Stimulated activated CD8-positive, alpha-beta memory T cell treated with anti-CD3 and anti-CD28 coated beads, Interleukin-4, amount 100 ng/mL, for 24 hours (primary cell): ENCODE results near the gene ATP10A.

ENCODE experiments used
- DNase-seq: peaks from one replicate; pipeline ENCODE4 v3.0.0-alpha.2; 2020; ENCODE audit warnings: low read depth

ATP10A gene

DNA sequence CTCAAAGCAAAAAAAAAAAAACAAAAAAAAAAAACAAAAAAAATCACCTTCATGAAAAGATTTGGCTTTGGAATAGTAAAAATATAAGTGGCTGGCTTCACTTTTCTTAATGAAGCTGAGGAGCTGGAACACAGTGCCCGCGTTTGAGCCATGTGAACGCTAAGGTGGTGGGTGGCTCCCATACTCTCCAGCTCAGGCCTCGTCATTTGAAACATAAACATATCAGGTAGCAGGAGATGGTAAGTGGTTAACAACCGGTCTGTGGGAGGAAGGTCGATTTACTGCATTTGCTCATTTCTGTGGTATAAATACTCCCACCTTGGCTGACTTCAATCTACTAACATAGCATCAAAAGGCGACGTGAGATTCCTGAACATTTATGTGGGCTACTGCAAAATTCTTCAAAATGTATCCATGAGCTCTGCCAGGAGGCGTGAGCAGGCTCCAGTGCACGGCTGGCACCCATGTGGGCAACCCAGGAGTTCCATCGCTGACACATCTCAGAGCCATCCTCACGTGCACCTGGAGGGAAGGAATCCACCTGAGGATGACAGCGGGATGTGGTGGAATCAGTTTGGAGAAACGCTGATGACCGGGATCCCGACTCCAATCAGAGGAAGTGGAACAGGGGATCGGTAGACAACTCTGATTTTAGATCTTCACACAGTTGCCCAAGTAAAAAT, 157.6 kb downstream of the ATP10A start:
- DNase-seq, result no peak

DNA sequence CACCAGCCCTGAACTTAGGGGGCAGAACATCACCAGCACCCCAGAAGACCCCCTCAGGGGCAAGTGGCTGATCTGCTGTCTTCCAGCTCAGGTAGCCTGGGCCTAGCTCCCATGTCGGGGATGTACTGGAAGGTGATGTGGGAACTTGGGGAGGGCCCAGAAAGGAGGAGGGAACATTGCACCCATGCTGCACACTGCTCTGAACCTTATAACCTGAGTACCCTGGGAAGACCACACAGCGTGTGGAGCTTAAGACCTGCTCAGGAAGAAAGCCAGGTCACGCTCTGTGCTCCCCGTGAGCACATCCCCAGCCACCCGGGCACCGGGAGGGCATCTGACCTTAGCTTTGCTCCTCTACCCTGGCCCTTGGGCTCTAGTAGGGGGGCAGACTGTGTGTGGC, 159.4 kb downstream of the ATP10A start:
- DNase-seq, result no peak

- DNase-seq, result no peak
These were observed 161.2 kb downstream of the ATP10A start for GRCh38 chr15:25701721-25702465.

DNA sequence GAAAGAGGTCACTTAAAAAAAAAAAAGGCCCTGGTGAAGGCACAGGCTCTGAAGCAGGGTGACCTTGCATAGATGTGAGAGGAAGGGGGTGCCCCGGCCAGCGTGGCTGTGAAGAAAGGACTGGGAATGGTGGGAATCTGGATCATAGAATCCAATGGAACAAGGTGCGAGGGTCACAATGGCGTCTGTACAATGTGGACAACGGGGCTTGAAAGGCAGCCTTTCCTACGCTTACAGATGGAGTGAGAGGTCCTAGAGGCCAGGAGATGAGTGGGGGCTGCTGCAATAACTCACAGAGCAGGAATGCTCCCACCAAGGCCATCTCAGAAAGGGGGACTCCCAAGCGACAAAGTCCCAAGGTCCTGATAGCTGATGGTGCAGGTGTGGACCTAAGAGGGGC, 162.2 kb downstream of the ATP10A start:
- DNase-seq, result no peak

- no peak for DNase-seq
These were observed 165.5 kb downstream of the ATP10A start for GRCh38 chr15:25697586-25697985.

- DNase-seq, result no peak
These were observed 167.0 kb downstream of the ATP10A start for GRCh38 chr15:25695875-25696760.

DNA sequence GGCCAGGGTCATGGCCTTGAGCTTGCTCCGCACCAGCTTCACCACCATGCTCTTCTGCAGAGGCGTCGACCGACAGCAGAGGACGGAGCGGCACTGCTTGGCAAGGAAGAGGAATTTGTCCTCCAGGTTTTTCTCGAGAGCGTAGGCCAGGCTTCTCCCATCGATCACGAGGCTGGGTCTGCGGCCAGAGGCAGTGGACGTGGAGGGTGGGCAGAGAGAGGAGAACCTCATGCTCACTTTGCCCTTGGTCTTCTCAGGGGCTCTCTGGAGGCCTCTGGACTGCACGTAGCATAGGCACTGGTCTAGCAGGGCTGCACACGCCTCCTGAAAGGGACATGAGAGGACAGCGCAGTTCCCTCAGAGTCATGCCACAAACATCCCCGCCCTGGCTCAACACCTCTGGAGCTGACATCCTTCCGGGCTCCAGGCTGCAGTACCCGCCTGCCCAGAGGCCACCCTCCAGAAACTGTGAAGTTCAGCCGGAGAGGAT, 168.3 kb downstream of the ATP10A start:
- no peak for DNase-seq

- no peak for DNase-seq
These were observed 168.9 kb downstream of the ATP10A start for GRCh38 chr15:25694239-25694584.

DNA sequence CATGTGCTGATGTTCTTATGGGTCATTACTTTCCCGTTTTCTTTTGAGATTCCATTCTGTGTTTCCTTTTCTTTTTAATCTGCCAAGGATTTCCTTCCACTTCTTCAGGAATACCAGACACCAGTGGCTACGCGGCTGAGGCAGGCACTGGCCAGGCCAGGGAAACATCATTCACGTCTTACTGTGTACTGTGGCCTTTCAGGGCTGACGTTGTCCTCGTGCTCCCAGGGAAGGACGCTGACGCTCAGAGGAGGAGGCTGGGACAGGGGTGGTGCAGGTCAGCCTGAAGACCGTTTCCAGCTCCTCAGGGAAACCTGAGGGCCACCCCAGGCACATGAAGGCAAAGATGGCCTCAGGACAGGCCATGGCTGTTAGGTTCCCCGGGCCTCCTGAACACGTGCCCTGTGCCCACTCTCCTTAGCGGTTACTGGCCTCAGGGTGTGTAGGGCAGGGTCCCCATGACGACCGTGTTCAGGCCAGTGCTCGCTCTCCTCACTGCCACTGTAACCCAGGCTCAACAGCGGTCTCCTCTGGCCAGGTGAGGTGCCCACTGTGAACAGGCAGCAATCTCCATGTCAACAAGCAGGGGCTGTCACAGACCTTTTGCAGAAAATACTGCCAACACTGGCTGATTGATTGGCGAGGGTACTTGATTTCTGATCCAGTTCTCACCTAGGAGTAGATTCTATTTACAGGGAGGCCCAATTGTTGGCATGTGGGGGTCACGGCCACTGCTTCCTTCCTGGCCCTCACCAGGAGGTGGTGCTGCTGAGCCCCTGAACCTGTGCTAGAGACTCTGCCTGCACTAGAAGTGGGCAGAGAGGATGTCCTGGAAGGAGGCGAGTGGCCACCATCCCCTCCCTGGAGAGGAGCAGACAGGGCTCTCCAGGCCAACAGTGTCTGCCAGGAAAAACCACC, 169.5 kb downstream of the ATP10A start:
- DNase-seq, result peak; percentile 16

GRCh38 chr15:25691544-25692430, 171.3 kb downstream of the ATP10A start:
- DNase-seq, result no peak

GRCh38 chr15:25690673-25691543, 172.2 kb downstream of the ATP10A start:
- DNase-seq, result no peak

DNA sequence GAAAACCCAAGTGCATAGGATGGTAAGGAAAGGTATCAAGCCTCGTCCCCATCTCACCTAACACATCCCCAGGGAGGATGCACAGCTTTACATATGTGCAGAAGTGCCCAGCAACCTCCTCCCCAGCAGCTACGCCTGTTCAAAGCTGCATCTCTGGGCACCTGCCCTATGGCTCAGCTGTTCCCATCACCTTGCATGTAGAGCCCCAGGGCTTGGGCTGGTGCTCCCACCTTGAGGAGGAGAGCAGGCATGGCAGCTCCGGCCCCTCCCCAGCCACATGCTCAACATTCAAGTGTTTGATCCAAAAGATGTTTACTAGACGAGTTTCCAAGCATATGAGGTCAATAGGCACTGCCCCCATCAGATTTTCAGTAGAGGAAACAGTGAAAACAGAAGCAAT, 173.5 kb downstream of the ATP10A start:
- DNase-seq, result no peak

DNA sequence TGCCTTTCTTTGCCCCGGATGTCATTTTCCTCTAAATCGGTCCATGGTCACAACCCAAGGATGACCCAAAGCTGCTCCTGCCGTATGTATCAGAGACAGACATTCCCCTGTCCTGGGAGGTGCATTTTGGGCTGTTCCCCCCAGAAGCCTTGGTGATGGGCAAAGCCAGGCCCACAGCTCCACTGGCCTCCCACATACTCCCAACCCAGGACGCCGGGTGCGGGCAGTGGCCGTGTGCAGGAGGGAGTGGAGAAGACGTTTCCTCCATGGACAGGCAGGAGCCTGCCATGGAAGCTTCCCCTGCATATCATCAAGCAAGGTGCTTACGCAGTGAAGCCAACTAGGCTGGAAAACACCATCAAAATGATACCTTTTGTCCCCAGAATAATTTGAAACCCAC, 175.0 kb downstream of the ATP10A start:
- no peak for DNase-seq

- no peak for DNase-seq
These were observed 175.4 kb downstream of the ATP10A start for GRCh38 chr15:25687689-25688088.

- no peak for DNase-seq
These were observed 175.9 kb downstream of the ATP10A start for GRCh38 chr15:25687276-25687675.

DNA sequence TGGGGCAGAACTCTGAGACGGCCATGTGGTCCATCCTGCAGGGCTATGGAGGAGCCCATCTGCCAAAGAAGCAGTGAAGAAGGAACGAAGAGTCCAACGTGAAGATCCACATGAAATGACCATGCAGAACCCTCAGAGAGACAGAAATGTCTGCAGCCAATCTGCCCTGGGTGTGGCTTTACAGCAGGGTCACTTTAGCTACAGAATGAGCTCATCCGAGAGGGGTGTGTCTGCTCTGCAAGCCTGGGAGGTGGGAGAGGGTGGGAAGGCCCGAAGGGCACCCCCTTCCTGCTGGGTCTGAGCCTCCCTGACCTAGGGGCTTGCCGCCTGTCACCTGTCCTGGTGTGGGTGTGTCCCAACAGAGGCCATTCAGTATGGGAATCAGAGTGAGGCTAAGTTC, 176.3 kb downstream of the ATP10A start:
- no peak for DNase-seq

- DNase-seq, result no peak
These were observed 178.4 kb downstream of the ATP10A start for GRCh38 chr15:25684521-25685431.

DNA sequence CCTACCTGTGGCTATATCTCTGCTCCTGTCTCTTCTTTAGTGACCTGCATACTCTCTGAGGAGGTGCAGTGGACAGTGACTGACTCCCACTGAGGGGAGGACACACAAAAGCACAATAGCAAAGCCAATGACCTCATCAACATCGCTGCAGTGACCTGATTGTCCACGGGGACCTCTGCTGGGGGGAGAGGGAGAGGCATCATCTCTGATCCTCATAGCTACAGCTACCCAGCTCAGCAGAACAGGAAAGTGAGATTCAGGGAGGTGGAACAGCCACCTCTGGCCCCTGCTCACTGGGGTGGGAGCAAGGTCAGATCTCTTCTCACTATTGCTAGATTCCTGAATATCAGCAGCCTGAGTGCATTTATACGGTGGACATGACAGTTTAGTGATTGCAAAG, 179.2 kb downstream of the ATP10A start:
- no peak for DNase-seq

GRCh38 chr15:25683415-25683814, 179.7 kb downstream of the ATP10A start:
- DNase-seq, result no peak
